Right ventricle myocardium inferior (tissue), 1 donor: Measurements from ENCODE around the gene CCDC12. TPM values are rescaled to one million over a fixed set of nuclear protein-coding genes. Genes with fewer than 3 reads are reported as not detected.
A peak's percentile ranks its signal among the peaks of the same experiment; 100 is the strongest.

Experiments
- ATAC-seq: fragments of 200-7000 bp; cut with Tn5 transposase; one replicate; pipeline ENCODE4 v1.9.1; 2020; ENCODE audit warnings: mild to moderate bottlenecking, moderate library complexity
- DNase-seq: peaks from one replicate; pipeline ENCODE4 v3.0.0; 2021; ENCODE audit errors: missing footprints
- intact Hi-C: fragments of 100-400 bp; cut with DNase I; formaldehyde crosslinking; loops from one replicate; pipeline ENCODE4 v1.11.0; 2022
- total RNA-seq: library from RNA; stranded (reverse); fragmentation: NEBNext Ultra II Directional; extraction: Animal tissue kit (Norgen Biotek cat#: 25700); gene quantifications from one replicate; pipeline ENCODE4 v1.2.1, GENCODE V29; 2021
- donor health status: DM: no; HTN: yes; CAD: no; lungs with severe emphysema.

CCDC12 gene
- total RNA-seq, 1 donor from 2014 or later, result 26.3 TPM

GRCh38 chr3:47000198-47000815, 23.8 kb upstream of the CCDC12 start:
- ATAC-seq (no peak), DNase-seq (peak; percentile 57)
- intact Hi-C loops, result loop anchor here (10.0 kb wide), 1 partner anchor 296 kb away; the partner anchor contains the start of gene TMIE

DNA sequence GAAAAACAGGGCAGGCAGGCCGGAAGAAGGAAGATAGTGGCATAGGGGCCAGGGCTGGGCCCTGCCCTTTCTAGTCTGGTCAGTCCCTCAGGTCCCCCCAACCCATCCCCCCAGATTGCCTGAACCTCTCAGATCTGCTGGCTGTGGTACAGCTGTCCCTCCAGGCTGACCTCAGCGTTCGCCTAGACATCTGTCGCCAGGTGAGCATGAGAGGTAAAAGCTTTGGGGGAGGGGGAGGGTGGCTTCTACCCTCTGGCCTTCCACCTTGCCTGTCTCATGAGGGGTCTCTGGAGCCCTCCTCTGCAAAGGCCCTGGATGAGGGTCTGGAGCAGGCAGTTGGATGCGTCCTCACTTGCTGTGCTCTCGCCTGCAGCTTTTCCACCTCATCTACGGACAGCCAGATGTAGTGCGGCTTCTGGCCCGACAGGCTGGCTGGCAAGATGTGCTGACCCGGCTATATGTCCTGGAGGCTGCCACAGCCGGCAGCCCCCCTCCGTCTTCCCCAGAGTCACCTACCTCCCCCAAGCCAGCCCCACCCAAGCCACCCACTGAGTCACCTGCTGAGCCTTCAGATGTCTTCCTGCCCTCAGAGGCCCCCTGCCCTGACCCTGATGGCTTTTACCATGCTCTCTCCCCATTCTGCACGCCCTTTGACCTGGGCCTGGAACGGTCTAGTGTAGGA, 23.1 kb upstream of the CCDC12 start:
- ATAC-seq (no peak), DNase-seq (peak; percentile 14)
- intact Hi-C loops, result loop anchor here (10.0 kb wide), 1 partner anchor 295 kb away; the partner anchor contains the start of gene TMIE

DNA sequence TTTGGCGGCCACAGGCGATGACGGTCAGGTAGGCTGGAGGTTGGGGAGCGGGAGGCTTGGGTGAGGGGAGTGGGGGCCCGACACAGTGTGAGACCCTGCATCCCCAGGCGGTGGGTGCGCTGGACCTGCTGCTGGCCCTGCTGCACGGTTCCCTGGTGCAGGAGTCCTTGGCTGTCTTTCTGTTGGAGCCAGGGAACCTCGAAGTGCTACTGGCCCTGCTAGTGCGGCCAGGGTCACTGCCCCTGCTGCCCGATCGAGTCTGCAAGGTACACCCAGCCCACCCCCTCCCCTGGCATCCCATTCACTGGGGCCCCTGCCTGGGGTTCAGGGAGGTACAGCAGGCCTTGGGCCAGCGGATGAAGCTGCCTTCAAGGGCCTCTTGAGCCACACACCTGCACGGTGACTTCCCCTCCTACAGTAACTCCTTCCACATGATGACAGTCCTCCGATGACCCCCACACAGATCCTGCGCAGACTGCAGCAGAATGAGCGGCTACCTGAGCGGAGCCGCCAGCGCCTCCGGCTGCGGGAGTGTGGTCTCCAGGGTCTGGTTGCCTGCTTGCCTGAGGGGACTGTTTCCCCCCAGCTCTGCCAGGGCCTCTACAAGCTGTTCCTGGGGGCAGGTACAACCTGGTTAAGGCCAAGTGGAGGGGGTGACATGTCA, 22.4 kb upstream of the CCDC12 start:
- ATAC-seq, result no peak
- intact Hi-C loops, result loop anchor here (1.0 kb wide), 1 partner anchor 76 kb away; no protein-coding TSS in a partner anchor
- DNase-seq, result peak; percentile 54

DNA sequence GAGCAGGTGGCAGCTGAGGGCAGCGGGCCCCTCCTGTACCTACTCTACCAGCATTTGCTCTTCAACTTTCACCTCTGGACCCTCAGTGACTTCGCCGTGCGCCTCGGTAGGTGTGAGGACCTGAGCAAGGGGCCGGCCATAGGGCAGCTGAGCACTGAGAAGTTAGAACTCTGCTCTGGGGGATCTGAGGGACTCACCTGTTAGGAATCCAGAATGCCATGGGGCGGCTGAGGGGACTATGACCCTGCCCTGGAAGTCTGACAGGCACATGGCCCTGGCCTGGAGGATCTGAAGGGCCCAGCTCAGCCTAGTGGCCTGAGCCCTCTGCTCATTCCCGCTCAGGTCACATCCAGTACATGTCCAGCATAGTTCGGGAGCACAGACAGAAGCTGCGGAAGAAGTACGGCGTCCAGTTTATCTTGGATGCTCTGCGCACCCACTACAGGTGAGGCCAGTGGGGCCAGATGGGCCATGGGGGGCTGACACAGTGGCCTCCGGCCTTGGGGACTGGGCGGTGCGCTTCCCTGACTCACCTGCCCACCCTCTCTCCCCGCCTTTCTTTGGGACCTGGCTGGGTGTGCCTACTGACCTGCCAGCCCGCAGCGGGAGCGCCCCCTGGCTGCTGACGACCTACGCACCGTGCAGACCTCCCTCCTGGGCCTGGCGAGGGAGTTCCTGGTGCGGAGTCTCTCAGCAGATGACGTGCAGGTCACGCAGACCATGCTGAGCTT, 21.7 kb upstream of the CCDC12 start:
- intact Hi-C loops, result loop anchor here (1.0 kb wide), 1 partner anchor 75 kb away; no protein-coding TSS in a partner anchor
- peak; percentile 89 for DNase-seq
- ATAC-seq, result peak; percentile 73

GRCh38 chr3:46997453-46998091, 21.0 kb upstream of the CCDC12 start:
- intact Hi-C loops, result loop anchor here (1.0 kb wide), 1 partner anchor 74 kb away; no protein-coding TSS in a partner anchor
- ATAC-seq (no peak), DNase-seq (peak; percentile 27)

DNA sequence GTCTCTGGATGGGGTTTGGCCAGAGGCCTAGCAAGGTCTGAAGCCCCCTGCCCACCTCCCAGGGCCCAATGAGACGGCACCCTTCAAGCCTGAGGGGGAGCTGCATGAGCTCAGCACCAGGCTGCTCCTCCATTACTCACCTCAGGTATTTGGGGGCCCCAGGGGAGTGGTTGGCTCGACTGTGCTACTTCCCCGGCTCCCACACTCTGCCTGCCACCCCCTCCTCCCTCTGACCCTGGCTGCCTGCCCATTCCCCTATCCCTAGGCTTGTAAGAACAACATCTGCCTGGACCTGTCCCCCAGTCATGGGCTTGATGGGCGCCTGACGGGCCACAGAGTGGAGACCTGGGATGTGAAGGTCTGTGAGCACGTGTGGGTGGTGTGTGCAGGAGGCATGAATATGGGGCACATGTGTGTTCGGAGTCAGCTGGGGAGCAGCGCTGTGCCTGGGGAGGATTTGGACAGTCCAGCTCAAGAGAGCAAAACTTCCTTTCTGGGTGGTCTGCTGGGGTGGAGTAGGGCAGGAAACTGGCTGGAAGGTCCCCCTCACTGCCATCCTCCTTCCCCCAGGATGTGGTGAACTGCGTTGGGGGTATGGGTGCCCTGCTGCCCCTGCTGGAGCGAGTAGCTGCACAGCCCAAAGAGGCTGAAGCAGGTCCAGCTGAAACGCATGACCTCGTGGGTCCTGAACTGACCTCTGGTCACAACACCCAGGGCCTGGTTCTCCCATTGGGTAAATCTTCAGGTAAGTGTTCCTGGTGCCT, 20.3 kb upstream of the CCDC12 start:
- ATAC-seq (no peak), DNase-seq (peak; percentile 61)
- intact Hi-C loops, result no loop called here

DNA sequence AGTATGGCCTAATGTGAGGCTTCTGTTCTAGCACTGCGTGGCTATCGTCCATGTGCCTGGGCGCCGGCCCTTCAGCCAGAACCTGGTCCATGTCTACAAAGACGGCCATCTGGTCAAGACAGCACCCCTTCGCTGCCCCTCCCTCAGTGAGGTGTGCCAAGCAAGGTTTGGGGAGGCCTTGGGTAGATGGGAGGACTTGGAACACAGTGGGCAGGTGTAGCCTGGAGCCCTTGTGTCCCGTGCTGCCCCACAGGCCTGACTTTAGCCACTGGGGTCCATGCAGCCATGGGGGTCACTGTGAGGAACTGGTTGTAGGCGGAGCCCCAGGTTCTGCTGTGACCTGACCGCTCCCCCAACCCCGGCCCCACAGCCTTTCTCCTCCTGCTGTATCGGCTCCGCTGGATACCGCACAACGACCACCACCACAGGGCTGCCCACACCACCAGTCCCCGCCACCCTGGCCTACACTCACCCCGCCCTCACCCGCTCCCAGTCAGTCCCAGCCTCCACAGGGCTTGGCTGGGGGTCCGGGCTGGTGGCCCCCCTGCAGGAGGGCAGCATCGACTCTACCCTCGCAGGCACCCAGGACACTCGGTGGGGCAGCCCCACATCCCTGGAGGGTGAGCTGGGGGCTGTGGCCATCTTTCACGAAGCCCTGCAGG, 19.5 kb upstream of the CCDC12 start:
- DNase-seq (peak; percentile 49), ATAC-seq (no peak)
- intact Hi-C loops, result no loop called here

- intact Hi-C loops, result no loop called here
- DNase-seq (peak; percentile 64), ATAC-seq (no peak)
Measured at GRCh38 chr3:46994801-46995731, 18.5 kb upstream of the CCDC12 start.

DNA sequence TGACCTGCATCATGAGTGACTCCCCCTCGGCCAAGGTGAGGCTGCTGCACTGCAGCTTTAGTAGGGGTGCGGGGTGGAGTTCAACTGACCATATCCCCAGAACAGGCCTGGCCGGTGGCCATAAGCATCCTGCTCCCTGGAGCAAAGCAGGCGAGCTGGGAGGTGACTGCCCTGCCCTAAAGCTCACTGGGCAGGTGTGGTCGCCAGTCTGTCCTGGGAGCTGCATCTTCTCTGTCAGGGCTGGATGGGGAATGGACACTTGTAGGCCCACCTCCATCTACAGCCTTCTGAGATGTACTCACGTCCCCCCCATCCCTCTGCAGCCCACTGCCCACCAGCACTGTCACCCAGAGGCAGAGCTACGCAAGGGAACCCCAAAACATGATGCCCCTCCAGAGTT, 17.4 kb upstream of the CCDC12 start:
- DNase-seq, result peak; percentile 54
- ATAC-seq, result no peak
- intact Hi-C loops, result no loop called here

GRCh38 chr3:46993292-46993691, 16.7 kb upstream of the CCDC12 start:
- DNase-seq (peak; percentile 25), ATAC-seq (no peak)
- intact Hi-C loops, result no loop called here

DNA sequence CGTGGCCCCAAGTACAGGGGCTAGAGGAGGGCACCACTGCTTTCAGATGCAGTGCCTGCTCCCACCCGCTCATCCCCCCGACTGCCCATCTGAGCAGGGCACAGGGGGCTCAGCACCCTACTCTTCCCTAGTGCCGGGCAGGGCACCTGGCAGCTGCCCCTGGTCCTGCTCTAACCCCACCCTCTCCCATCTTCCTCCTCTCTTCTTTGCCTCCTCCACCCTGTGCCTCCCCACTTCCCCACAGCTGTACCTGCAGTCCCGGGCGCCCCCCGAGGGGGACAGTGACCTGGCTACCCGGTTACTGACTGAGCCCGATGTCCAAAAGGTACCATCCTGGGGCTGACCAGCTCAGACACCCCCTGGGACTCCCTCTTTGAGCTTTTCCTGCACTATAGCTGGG, 15.7 kb upstream of the CCDC12 start:
- no peak for ATAC-seq
- intact Hi-C loops, result no loop called here
- peak; percentile 42 for DNase-seq

GRCh38 chr3:46991406-46992165, 15.0 kb upstream of the CCDC12 start:
- intact Hi-C loops, result no loop called here

DNA sequence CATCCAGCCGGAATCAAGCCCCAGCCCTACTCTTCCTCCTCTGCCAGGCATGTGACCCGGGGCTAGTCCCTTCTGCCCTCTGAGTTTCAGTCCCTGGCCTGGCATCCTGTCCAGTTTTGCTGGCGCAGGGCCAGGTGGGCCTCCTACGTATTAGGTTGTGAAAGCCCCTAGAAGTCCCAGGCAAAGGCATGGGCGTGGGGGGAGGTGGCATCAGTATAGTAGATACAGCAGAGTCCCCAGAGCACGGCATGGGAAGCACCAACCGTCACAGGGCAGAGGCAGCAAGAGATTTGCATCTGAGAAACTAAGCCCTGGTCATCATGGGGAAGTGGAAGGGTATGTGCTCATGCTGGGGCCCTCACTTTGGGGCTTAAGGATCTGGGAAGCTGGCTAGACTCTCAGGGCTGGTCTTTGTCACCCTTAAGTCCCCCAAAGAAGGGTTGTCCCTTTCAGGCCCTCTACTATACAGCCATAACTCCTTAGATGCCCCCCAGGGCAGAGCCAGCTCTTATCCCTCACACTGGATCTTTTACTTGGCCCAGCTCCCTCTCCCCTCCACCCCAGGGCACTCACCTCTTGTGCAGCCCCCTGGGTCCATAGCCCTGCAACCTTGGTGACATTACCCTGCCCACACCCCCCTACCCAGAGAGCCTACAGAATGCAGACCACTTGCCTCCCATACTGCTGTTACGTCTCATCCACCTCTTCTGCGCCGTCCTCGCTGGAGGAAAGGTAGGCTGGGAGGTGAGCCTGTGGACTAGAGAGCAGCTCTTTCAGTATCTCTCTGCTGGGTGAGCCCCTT, 14.2 kb upstream of the CCDC12 start:
- intact Hi-C loops, result no loop called here
- no peak for ATAC-seq
- DNase-seq, result peak; percentile 20

More at GRCh38 chr3:46991406-46992165, 15.0 kb upstream of the CCDC12 start:
- ATAC-seq (no peak), DNase-seq (peak; percentile 48)

GRCh38 chr3:46989146-46989810, 12.7 kb upstream of the CCDC12 start:
- no peak for DNase-seq
- intact Hi-C loops, result no loop called here
- no peak for ATAC-seq
